Transverse colon (tissue), 4 donors: ENCODE results near the gene EPB41L1.

Experiments used
- EP300 ChIP-seq: sonication (generic); formaldehyde crosslinking; IDR thresholded peaks from one replicate; pipeline ENCODE4 v1.6.1; 2017; ENCODE audit warnings: antibody characterized with exemption, low read depth
- POLR2A ChIP-seq: fragments of 450-650 bp; IDR thresholded peaks from one replicate; pipeline ENCODE4 v1.6.1; 2016; ENCODE audit warnings: antibody characterized with exemption, mild to moderate bottlenecking, moderate library complexity
- POLR2AphosphoS5 ChIP-seq, 3 donors: sonication (generic); formaldehyde crosslinking; IDR thresholded peaks; one replicate each; pipeline ENCODE4 v1.6.1; 2016; ENCODE audit warnings: antibody characterized with exemption in 3 of 3
- TF ChIP-seq, protein P1 (sequence below), 5 experiments: fragments of 200-600 bp in 3 of 5; fragments of 450-650 bp in 2 of 5; sonication (generic) in 3 of 5; IDR thresholded peaks; 1 replicate in 2 of 5; 2 replicates in 3 of 5; pipeline ENCODE4 v1.5.1; 2016 to 2017; ENCODE audit warnings: antibody characterized with exemption in 5 of 5, inconsistent platforms in 3 of 5, mild to moderate bottlenecking in 2 of 5, moderate library complexity in 1 of 5

DNA sequence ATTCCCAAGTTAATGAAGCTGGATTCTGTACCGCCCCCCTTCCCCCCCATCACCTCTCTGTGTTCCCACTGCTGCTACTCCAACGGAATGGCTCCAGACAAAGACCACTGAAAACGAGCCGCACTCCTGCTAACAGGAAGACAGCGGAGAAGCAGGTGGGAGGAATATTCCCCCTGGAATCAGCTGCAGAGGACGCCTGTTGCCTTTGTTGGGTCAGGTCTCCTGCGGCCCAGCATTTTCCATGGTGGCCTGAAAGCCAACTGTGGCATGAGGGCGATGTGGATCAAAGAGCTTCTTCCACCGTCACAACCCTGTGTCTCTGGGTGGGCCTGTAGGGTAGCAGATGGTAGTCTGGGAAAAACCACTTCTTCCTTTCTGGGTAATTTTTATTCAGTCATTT is 98.5 kb downstream of the EPB41L1 start:
- TF ChIP-seq, protein P1, sequence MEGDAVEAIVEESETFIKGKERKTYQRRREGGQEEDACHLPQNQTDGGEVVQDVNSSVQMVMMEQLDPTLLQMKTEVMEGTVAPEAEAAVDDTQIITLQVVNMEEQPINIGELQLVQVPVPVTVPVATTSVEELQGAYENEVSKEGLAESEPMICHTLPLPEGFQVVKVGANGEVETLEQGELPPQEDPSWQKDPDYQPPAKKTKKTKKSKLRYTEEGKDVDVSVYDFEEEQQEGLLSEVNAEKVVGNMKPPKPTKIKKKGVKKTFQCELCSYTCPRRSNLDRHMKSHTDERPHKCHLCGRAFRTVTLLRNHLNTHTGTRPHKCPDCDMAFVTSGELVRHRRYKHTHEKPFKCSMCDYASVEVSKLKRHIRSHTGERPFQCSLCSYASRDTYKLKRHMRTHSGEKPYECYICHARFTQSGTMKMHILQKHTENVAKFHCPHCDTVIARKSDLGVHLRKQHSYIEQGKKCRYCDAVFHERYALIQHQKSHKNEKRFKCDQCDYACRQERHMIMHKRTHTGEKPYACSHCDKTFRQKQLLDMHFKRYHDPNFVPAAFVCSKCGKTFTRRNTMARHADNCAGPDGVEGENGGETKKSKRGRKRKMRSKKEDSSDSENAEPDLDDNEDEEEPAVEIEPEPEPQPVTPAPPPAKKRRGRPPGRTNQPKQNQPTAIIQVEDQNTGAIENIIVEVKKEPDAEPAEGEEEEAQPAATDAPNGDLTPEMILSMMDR (IDR thresholded peaks at IDR 0.05): no peak
- TF ChIP-seq POLR2A (no peak), POLR2AphosphoS5 (IDR thresholded peaks at IDR 0.05) (no peak), EP300 (no peak)
